Loucy (cell line): ENCODE data around the gene GPR150.

Experiments used
- H2AFZ ChIP-seq: fragments of 200-600 bp; sonication (generic); 2 replicates; pipeline ENCODE4 v1.6.0; 2016; ENCODE audit warnings: antibody characterized with exemption, mild to moderate bottlenecking, low read length, moderate library complexity
- H3F3A ChIP-seq: fragments of 200-600 bp; 2 replicates; pipeline ENCODE4 v1.6.0; 2016; ENCODE audit warnings: antibody characterized with exemption, low read depth, mild to moderate bottlenecking
- H3K27me3 ChIP-seq: fragments of 200-600 bp; sonication (generic); 2 replicates; pipeline ENCODE4 v1.6.1; 2014; ENCODE audit warnings: low read length, mild to moderate bottlenecking; ENCODE audit not compliant: insufficient read depth, poor library complexity, severe bottlenecking
- H3K36me3 ChIP-seq: fragments of 200-600 bp; sonication (generic); 2 replicates; pipeline ENCODE4 v1.6.1; 2016; ENCODE audit warnings: low read length; ENCODE audit not compliant: insufficient read depth
- H3K4me1 ChIP-seq: fragments of 200-600 bp; sonication (generic); 2 replicates; pipeline ENCODE4 v1.5.1; 2014; ENCODE audit warnings: low read length, mild to moderate bottlenecking; ENCODE audit not compliant: insufficient read depth, poor library complexity, severe bottlenecking
- H3K4me2 ChIP-seq: fragments of 200-600 bp; sonication (generic); 2 replicates; pipeline ENCODE4 v1.6.0; 2014; ENCODE audit warnings: antibody characterized with exemption, low read length, low read depth, mild to moderate bottlenecking; ENCODE audit not compliant: poor library complexity, severe bottlenecking
- H3K4me3 ChIP-seq: fragments of 200-600 bp; sonication (generic); 2 replicates; pipeline ENCODE4 v1.5.1; 2014; ENCODE audit warnings: low read length, mild to moderate bottlenecking, mixed read lengths; ENCODE audit not compliant: poor library complexity, severe bottlenecking
- H3K79me2 ChIP-seq: fragments of 200-600 bp; sonication (generic); 2 replicates; pipeline ENCODE4 v1.6.1; 2014; ENCODE audit warnings: low read length; ENCODE audit not compliant: insufficient read depth
- H3K9ac ChIP-seq: fragments of 200-600 bp; sonication (generic); 2 replicates; pipeline ENCODE4 v1.6.0; 2014; ENCODE audit warnings: mild to moderate bottlenecking, low read depth, low read length, moderate library complexity; ENCODE audit not compliant: poor library complexity, severe bottlenecking
- H3K9me2 ChIP-seq: fragments of 200-600 bp; sonication (generic); replicated peaks from 2 replicates; pipeline ENCODE4 v1.6.1; 2016; ENCODE audit warnings: low read depth, low read length, mixed read lengths
- H3K9me3 ChIP-seq: fragments of 200-600 bp; sonication (generic); 2 replicates; pipeline ENCODE4 v1.6.1; 2014; ENCODE audit warnings: mild to moderate bottlenecking, antibody characterized with exemption, low read length, low read depth; ENCODE audit not compliant: insufficient read depth
- H4K20me1 ChIP-seq: fragments of 200-600 bp; sonication (generic); 2 replicates; pipeline ENCODE4 v1.6.0; 2014; ENCODE audit warnings: antibody characterized with exemption, low read length, mild to moderate bottlenecking; ENCODE audit not compliant: insufficient read depth, poor library complexity, severe bottlenecking
- CTCF ChIP-seq: fragments of 200-600 bp; sonication (generic); conservative IDR thresholded peaks from 2 replicates; pipeline ENCODE4 v1.5.1; 2014; ENCODE audit warnings: mild to moderate bottlenecking, antibody characterized with exemption, low read length
- EZH2phosphoT487 ChIP-seq: fragments of 200-600 bp; IDR thresholded peaks from 2 replicates; pipeline ENCODE4 v1.6.1; 2018; ENCODE audit warnings: antibody characterized with exemption, mild to moderate bottlenecking, moderate library complexity, borderline replicate concordance

Gene GPR150

GRCh38 chr5:95583992-95584391, 35.9 kb upstream of the GPR150 start:
- H3K4me3 ChIP-seq: no peak overlapping the region
- no peaks in the 10 kb centered on the region for H3K79me2 ChIP-seq
- no peaks in the 10 kb centered on the region for H4K20me1 ChIP-seq
- H3K9ac ChIP-seq: no peak overlapping the region
- no peaks in the 10 kb centered on the region for H3K9me3 ChIP-seq
- no peaks in the 10 kb centered on the region for H3K4me1 ChIP-seq
- no peak overlapping the region for H2AFZ ChIP-seq
- H3K36me3 ChIP-seq: no peaks in the 10 kb centered on the region
- H3K27me3 ChIP-seq: no peaks in the 10 kb centered on the region
- H3F3A ChIP-seq: no peaks in the 10 kb centered on the region
- TF ChIP-seq EZH2phosphoT487: no peak
- no peak for TF ChIP-seq CTCF
- H3K9me2 ChIP-seq: no peaks in the 10 kb centered on the region
- no peak overlapping the region for H3K4me2 ChIP-seq

GRCh38 chr5:95590880-95591279, 29.0 kb upstream of the GPR150 start:
- Histone ChIP-seq H3K27me3 (no peaks in the 10 kb centered on the region), H3K4me3 (peak overlapping the region; percentile 3), H2AFZ (no peak overlapping the region), H3K9me3 (no peaks in the 10 kb centered on the region), H3K79me2 (no peaks in the 10 kb centered on the region), H3F3A (0 out of 2 replicates have a peak, but pooled peaks cover 4% of the 10 kb centered on the region), H3K4me2 (peak overlapping the region; percentile 38), H3K36me3 (no peaks in the 10 kb centered on the region), H3K4me1 (peaks cover 19% of the 10 kb centered on the region), H3K9me2 (no peaks in the 10 kb centered on the region), H3K9ac (no peak overlapping the region), H4K20me1 (no peaks in the 10 kb centered on the region)
- TF ChIP-seq CTCF (no peak), EZH2phosphoT487 (no peak)

GRCh38 chr5:95591490-95591901, 28.4 kb upstream of the GPR150 start:
- no peak overlapping the region for H2AFZ ChIP-seq
- H3K4me3 ChIP-seq: peak overlapping the region; percentile 3
- H3K79me2 ChIP-seq: no peaks in the 10 kb centered on the region
- H3F3A ChIP-seq: 0 out of 2 replicates have a peak, but pooled peaks cover 4% of the 10 kb centered on the region
- no peaks in the 10 kb centered on the region for H3K9me2 ChIP-seq
- no peaks in the 10 kb centered on the region for H3K9me3 ChIP-seq
- H3K4me1 ChIP-seq: peaks cover 19% of the 10 kb centered on the region
- no peaks in the 10 kb centered on the region for H3K36me3 ChIP-seq
- no peaks in the 10 kb centered on the region for H4K20me1 ChIP-seq
- TF ChIP-seq EZH2phosphoT487 (no peak), CTCF (no peak)
- H3K9ac ChIP-seq: no peak overlapping the region
- H3K27me3 ChIP-seq: no peaks in the 10 kb centered on the region
- H3K4me2 ChIP-seq: peak overlapping the region; percentile 38
